GM19455 (cell line): ENCODE results near the gene TFB1M.

ENCODE experiments used
- ATAC-seq: cut with Tn5 transposase; IDR thresholded peaks from one replicate; pipeline ENCODE4 v1.9.1; 2021; ENCODE audit not compliant: unreplicated experiment

The TFB1M gene

GRCh38 chr6:155213611-155214372 lies 100.5 kb downstream of the TFB1M start:
- ATAC-seq = no peak

GRCh38 chr6:155212616-155213380 lies 101.5 kb downstream of the TFB1M start:
- no peak for ATAC-seq

- ATAC-seq = no peak
These were observed 102.2 kb downstream of the TFB1M start for GRCh38 chr6:155212106-155212505.

GRCh38 chr6:155207223-155207622 lies 107.1 kb downstream of the TFB1M start:
- ATAC-seq = no peak
